ENCODE results near the gene PTMS.

Gene PTMS

DNA sequence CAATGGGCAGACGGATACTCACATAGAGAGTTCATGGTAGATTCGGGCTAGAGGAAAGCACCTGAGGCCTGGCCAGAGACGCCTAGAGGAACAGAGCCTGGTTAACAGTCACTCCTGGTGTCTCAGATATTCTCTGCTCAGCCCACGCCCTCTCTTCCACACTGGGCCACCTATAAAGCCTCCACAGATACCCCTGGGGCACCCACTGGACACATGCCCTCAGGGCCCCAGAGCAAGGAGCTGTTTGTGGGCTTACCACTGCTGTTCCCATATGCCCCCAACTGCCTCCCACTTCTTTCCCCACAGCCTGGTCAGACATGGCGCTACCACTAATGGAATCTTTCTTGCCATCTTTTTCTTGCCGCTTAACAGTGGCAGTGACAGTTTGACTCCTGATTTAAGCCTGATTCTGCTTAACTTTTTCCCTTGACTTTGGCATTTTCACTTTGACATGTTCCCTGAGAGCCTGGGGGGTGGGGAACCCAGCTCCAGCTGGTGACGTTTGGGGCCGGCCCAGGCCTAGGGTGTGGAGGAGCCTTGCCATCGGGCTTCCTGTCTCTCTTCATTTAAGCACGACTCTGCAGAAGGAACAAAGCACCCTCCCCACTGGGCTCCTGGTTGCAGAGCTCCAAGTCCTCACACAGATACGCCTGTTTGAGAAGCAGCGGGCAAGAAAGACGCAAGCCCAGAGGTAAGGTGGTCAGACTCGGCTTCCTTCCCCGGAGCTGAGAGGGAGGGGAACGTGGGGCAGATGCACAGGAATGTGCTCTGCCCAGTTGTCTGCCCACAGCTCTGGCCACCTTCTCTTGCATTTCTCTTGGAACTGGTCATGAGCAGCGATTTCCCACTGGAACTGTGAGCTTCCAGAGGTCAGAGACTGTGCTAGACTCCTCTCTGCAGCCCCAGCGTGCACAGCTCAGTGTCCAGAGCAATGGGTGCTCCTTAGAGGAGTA lies 23.1 kb downstream of the PTMS start, which contains the start of gene CD4:
CD4 (plus strand) TSS at position 557 of the 953 bp plus-strand sequence. CDS start 10,611 bp downstream, outside the sequence.
- DNase-seq (ENCODE audit: low read depth): peak; percentile 44

DNA sequence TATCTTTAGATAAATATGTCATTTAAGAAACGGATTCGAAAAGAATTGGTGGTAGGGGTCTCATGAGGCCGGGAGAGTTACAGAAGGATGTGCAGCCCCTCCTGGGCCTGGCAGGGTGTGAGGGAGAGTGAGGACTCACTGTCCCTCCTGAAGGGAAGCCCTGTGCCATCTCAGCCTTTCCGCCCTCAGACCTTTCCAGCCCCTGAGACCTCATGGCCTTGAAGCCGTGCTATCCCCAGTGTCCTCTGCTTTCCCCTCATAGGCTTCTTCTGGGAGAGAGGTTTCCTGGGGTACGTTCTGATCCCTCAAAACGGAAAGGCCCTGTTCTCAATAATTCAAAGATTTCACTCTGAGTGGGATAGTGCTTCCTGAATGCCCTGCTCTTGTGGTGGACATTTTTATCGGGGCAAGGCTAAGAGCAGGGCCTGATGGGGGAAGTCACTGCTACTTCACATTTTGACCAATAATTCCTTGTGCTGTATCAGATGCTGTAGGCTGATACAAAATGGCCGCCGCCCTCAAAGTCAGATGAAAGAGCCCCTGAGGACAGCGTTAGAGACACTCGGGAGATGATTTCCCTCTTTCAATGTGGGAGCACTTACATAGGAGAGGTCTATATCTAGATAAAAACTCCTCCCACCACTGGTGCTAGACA lies 24.5 kb downstream of the PTMS start:
- no peak for DNase-seq (ENCODE audit: low read depth)

DNA sequence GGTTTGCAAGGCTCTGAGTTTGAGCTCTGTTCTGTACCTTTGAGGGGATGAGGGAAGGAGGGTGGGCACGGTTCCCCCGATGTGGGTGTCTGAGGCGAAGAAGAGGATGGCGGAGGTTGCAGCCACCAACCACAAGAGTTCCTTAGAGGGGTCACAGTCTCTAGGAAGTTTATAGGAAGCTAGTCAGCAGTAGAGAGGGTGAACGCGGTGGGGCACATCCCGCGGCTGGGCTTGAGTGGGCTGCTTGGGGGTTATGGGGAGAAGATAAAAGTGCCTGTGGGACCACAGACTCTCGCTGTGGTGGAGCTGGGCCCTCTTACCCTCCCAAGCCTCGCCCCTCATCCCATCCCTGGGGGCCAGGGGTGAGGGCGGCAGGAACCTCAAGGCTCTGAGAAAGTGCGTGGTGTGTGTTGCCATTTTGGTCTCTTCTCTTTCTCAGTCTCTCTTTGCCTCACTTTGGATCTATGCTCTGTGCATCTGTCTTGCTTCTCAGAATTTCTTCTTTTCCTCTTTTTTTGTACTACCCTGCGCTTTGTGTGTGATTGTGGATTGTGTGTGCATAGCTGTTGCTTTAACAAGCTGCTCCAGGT lies 25.9 kb downstream of the PTMS start:
- DNase-seq (ENCODE audit: low read depth): no peak

DNA sequence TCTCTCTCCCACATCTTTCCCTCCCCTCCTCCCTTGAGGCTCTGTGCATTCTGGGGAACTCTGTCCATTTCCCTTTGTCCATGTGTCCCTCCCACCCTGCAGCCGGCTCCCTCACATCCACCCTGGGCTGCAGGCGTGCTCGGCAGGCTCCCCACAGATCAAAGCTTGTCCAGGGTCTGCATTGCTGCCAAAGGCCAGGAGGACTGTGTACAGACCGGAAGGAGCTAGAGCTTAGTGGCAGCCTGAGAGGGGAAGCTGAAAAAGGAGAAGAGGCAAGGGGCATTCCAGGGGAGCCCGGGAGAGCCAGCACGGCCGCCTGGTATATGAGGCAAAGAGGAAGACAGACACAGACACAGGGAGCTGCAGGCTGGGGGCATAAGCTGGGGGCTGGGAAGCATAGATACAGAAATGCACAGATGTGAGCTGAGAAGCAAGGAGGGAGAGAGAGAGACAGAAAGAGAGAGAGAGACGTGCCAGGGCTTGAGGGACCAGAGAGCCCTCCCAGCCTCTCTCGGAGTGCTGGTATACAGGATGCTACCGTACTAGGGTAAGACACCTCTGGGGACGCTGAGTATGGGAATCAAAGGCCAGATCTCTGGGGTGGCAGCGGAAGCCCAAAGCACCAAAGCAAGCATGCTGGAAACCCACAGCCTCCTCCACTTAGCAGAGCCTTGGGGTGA lies 26.5 kb downstream of the PTMS start:
- peak; percentile 36 for DNase-seq (ENCODE audit: low read depth)

DNA sequence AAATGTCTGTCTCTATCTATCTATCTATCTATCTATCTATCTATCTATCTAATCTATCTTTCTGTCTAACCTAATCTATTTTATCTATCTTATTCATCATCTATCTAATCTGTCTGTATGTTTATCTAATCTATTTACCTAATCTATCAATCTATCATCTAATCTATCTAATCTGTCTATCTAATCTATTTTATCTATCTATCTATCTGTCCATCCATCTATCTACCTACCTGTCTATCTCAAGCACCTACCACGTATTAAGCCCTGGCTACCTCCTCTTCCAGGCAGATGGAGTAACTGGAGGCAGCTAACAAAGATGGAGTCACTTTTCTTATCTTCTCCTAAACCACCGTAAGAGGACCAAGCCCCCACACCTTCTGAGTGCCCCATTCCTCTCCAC lies 28.9 kb downstream of the PTMS start:
- DNase-seq (ENCODE audit: low read depth): no peak

DNA sequence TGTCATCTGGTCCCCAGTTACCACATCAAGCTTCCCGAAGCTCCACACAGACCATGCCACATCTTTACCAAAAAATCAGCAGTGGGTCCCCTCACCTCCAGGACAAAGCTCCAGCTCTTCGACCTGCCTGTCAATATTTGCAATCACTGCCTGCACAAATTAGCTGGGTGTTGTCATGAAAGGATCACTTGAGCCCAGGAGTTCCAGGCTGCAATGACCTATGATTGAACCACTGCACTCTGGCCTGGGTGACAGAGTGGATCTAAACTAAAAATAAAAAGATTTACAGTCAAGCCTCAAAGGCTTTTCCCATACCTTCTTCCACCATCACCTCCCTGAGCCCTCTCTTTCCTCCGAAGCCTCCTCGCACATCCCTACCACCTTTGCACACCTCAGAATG lies 30.4 kb downstream of the PTMS start:
- no peak for DNase-seq (ENCODE audit: low read depth)

DNA sequence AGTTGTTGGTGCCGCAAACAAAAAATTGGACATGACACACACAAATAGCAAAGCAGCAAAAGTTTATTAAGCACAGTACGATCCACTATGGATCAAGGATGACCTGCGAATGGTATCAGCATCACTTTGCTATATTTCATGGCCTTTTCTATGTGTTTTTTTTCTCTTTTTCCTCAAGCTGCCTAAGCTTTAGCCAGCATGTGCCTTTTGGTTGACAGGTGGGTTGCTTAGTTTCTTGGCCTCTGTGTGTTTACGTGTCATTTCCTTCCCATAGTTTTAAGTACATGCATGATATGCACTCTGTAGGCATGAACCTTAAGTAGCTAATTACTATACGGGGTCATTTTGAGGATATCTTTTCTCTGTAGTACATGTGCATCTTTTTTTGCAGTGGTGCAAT lies 33.0 kb downstream of the PTMS start:
- DNase-seq (ENCODE audit: low read depth): no peak

DNA sequence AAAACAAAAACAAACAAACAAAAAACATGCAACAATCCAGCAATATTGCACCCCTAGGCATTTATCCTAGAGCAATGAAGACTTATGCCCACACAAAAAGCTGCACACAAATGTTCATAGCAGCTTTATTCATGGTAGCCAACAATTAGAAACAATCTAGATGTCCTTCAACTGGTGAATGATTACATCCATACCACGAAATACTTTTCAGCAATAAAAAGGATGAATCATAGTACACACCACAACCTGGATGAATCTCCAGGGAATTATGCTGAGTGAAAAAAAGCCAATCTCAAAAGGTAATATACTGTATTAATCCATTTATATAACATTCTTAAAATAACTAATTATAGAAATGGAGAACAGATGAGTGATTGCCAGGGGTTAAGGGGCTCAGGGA lies 41.0 kb downstream of the PTMS start:
- DNase-seq (ENCODE audit: low read depth): no peak

DNA sequence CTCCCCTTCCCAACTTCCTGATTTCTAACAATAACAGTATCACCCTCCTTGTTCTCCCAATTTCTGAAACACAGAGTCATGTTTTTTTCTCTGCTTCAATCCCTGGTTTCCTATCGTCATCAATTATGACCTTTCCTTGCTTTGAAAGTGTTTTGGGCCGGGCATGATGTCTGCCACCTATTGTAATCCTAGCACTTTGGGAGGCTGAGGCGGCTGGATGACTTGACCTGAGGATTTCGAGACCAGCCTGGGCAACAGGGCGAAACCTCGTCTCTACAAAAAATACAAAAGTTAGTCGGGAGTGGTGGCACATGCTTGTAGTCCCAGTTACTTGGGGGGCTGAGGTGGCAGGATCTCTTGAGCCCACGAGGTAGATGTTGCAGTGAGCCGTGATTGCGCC lies 42.9 kb downstream of the PTMS start:
- DNase-seq (ENCODE audit: low read depth): no peak

DNA sequence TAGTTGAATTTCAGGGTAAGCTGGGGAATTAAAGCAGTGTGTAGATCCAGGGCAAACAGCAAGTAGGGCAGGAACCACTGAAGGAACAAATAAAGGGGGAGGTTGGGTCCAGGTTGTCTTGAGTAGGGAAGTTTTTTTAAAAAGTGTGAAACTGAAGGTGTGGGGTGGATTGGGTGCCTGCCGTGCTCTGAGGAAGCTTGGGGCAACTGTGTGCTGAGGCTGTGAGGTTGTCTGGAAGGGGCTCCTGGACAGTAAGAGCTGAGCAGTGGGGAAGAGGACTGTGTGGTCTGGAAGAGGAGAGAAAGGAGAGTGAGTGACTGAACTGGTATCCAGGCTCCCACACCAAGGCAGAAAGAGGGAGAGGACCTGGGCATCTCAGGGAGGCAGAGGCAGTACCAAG lies 44.6 kb downstream of the PTMS start:
- DNase-seq (ENCODE audit: low read depth): no peak

DNA sequence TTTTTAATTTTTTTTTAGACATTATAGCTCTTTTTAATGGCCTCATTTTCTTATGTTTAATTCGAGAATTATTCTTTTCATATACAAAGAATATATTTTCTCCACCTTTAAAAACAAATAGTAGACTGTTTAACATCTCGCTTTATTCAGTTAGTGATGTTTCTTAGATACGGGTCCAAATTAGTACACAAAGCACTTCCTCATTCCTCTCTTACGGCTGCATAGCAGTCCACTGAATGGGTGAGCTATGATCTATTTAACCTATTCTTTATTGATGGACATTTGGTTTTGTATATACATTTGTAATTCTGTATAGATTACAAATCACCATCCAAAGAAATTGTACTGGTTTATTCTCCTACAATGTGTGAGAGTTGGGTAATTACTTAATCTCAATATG lies 47.2 kb downstream of the PTMS start:
- DNase-seq (ENCODE audit: low read depth): no peak

DNA sequence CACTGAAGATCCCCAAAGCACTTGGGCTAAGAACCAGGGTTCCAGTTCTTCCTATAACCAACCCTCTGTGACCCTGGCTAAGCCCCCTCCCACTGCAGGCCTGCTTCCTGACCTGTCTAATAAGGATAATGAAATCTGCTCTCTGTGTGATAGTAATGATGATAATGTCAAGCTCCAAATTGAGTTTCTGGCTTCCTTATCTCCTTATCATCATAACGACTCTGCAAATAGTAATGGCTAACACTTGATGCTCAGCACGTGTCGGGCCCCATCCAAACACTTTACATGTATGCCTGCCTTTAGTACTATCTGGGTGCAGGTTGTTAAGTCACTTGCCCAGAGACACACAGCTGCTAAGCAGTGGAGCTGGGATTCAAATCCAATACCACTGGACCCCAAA lies 50.4 kb downstream of the PTMS start:
- DNase-seq (ENCODE audit: low read depth): no peak

DNA sequence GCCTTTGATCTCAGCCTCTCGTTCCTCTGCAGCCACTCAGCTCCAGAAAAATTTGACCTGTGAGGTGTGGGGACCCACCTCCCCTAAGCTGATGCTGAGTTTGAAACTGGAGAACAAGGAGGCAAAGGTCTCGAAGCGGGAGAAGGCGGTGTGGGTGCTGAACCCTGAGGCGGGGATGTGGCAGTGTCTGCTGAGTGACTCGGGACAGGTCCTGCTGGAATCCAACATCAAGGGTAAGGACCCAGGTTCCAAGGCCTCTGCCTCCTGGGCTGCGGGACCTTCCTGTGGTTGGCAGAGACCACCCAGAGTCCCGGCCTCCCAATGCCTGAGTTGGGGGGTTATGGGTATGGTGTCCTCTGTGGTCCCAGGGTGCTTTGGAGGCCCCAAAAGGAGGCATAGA lies 50.9 kb downstream of the PTMS start:
- DNase-seq (ENCODE audit: low read depth): no peak

DNA sequence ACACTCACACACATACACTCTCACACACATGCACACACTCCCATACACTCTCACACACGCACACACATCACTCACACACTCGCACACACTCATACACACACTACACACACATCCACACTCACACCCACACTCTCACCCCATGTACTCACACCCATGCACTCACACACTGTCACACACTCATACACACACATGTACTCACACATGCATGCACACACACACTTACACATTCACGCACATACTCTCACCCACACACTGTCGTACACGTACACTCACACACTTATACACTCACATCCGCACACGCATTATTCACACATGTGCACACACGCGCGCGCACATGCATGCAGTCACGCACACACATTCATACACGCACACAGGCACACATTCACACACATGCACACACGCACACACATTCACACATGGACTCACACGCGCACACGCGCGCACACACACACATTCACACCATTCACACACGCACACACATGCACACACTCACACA lies 51.5 kb downstream of the PTMS start:
- DNase-seq (ENCODE audit: low read depth): no peak

DNA sequence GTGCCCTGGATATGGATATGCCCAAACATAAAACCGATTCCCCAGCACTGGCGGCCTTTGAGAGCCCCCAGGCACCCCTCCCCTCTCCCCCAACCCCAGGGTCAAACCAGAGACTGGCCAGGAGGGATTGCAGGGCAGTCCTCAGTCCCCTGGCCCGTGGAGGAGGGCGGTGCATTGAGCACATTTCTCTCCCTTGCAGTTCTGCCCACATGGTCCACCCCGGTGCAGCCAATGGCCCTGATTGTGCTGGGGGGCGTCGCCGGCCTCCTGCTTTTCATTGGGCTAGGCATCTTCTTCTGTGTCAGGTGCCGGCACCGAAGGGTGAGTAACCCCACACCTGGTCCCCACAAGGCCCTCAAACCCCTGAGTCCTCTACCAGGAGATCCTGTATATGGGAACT lies 52.1 kb downstream of the PTMS start:
- DNase-seq (ENCODE audit: low read depth): no peak

DNA sequence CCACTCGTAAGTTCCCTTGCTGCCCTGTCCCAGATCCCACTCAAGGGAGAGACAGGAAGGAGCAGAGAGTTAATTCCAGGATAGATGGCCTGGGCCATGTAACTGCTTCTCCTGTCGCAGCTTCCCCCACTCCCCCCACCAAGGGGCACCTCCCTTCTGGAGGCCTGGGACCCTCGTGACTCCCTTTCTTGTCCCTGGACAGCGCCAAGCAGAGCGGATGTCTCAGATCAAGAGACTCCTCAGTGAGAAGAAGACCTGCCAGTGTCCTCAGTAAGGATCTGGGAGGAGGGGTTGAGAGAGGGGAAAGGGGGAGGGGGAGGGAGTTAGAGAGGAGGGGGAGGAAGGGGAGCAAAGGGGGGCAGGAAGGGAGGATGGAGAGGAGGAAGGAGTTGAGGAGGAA lies 52.5 kb downstream of the PTMS start:
- DNase-seq (ENCODE audit: low read depth): no peak

DNA sequence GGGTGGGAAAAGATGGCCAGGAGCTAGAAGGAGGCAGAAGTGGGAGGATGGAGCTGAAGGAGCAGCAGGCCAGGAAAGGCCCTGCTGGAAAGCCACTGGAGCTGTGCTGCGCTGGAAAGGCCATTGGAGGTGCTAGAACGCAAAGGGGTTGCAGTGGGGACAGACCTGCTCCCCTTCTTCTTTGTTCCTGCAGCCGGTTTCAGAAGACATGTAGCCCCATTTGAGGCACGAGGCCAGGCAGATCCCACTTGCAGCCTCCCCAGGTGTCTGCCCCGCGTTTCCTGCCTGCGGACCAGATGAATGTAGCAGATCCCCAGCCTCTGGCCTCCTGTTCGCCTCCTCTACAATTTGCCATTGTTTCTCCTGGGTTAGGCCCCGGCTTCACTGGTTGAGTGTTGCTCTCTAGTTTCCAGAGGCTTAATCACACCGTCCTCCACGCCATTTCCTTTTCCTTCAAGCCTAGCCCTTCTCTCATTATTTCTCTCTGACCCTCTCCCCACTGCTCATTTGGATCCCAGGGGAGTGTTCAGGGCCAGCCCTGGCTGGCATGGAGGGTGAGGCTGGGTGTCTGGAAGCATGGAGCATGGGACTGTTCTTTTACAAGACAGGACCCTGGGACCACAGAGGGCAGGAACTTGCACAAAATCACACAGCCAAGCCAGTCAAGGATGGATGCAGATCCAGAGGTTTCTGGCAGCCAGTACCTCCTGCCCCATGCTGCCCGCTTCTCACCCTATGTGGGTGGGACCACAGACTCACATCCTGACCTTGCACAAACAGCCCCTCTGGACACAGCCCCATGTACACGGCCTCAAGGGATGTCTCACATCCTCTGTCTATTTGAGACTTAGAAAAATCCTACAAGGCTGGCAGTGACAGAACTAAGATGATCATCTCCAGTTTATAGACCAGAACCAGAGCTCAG lies 53.2 kb downstream of the PTMS start:
- no peak for DNase-seq (ENCODE audit: low read depth)

DNA sequence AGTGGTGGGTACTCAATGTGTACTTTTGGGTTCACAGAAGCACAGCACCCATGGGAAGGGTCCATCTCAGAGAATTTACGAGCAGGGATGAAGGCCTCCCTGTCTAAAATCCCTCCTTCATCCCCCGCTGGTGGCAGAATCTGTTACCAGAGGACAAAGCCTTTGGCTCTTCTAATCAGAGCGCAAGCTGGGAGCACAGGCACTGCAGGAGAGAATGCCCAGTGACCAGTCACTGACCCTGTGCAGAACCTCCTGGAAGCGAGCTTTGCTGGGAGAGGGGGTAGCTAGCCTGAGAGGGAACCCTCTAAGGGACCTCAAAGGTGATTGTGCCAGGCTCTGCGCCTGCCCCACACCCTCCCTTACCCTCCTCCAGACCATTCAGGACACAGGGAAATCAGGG lies 54.0 kb downstream of the PTMS start:
- no peak for DNase-seq (ENCODE audit: low read depth)
